GM12891 (cell line): ENCODE results near the gene P2RY13.

Experiments used
- DNase-seq: peaks from one replicate; pipeline ENCODE4 v3.0.0; 2011; ENCODE audit warnings: low spot score; ENCODE audit not compliant: insufficient read length
- FAIRE-seq: peaks from 2 replicates; lab custom pipeline; 2011; peaks lifted over from hg19 to GRCh38; lab: Jason Lieb, UNC
- PAX5 ChIP-seq: IDR thresholded peaks from 2 replicates; pipeline ENCODE4 v1.6.1; 2011; ENCODE audit warnings: low read length, moderate library complexity, mild to moderate bottlenecking; ENCODE audit not compliant: insufficient read depth, severe bottlenecking
- POLR2A ChIP-seq: IDR thresholded peaks from 2 replicates; pipeline ENCODE4 v1.6.1; 2011; ENCODE audit warnings: low read depth, low read length, control low read depth
- POLR2AphosphoS5 ChIP-seq: IDR thresholded peaks from 2 replicates; pipeline ENCODE4 v1.6.1; 2011; ENCODE audit warnings: low read depth, low read length, control low read depth
- POU2F2 ChIP-seq: IDR thresholded peaks from 2 replicates; pipeline ENCODE4 v1.6.1; 2011; ENCODE audit warnings: low read depth, mild to moderate bottlenecking, control low read depth, low read length, moderate library complexity
- SPI1 ChIP-seq: IDR thresholded peaks from 2 replicates; pipeline ENCODE4 v1.6.1; 2011; ENCODE audit warnings: low read depth, low read length, control low read depth
- TAF1 ChIP-seq: IDR thresholded peaks from 2 replicates; pipeline ENCODE4 v1.6.1; 2011; ENCODE audit warnings: low read depth, low read length, control low read depth

Gene P2RY13

GRCh38 chr3:151299006-151299405 lies 30.3 kb downstream of the P2RY13 start:
- no peak for FAIRE-seq
- TF ChIP-seq SPI1 = no peak
- no peak for TF ChIP-seq POLR2AphosphoS5
- no peak for TF ChIP-seq POU2F2
- TF ChIP-seq PAX5 = no peak
- TF ChIP-seq TAF1 = no peak
- no peak for TF ChIP-seq POLR2A
- no peak for DNase-seq

- TF ChIP-seq POU2F2 (no peak), POLR2AphosphoS5 (no peak), POLR2A (no peak), PAX5 (no peak), TAF1 (no peak), SPI1 (no peak)
- no peak for DNase-seq
- no peak for FAIRE-seq
Observed at GRCh38 chr3:151297429-151297828, 31.9 kb downstream of the P2RY13 start.

- FAIRE-seq = no peak
- TF ChIP-seq TAF1 = no peak
- no peak for TF ChIP-seq PAX5
- TF ChIP-seq POLR2AphosphoS5 = no peak
- TF ChIP-seq SPI1 = no peak
- TF ChIP-seq POLR2A = no peak
- no peak for TF ChIP-seq POU2F2
- no peak for DNase-seq
Observed at GRCh38 chr3:151296226-151296625, 33.1 kb downstream of the P2RY13 start.

GRCh38 chr3:151293127-151293526 lies 36.2 kb downstream of the P2RY13 start:
- DNase-seq = no peak
- TF ChIP-seq POLR2AphosphoS5 (no peak), POU2F2 (no peak), PAX5 (no peak), POLR2A (no peak), SPI1 (no peak), TAF1 (no peak)
- no peak for FAIRE-seq

- DNase-seq = no peak
- TF ChIP-seq POLR2A = no peak
- no peak for FAIRE-seq
Observed at GRCh38 chr3:151290673-151291072, 38.7 kb downstream of the P2RY13 start.

GRCh38 chr3:151289445-151289844 lies 39.9 kb downstream of the P2RY13 start:
- TF ChIP-seq POU2F2 (no peak), TAF1 (no peak), SPI1 (no peak), POLR2AphosphoS5 (no peak), POLR2A (no peak), PAX5 (no peak)
- FAIRE-seq (no peak), DNase-seq (no peak)

GRCh38 chr3:151285940-151286339 lies 43.4 kb downstream of the P2RY13 start:
- no peak for TF ChIP-seq POU2F2
- TF ChIP-seq POLR2AphosphoS5 = no peak
- FAIRE-seq = no peak
- no peak for DNase-seq

- no peak for TF ChIP-seq PAX5
- TF ChIP-seq POU2F2 = no peak
- TF ChIP-seq POLR2A = no peak
- TF ChIP-seq POLR2AphosphoS5 = no peak
- no peak for TF ChIP-seq TAF1
- no peak for TF ChIP-seq SPI1
- no peak for FAIRE-seq
- no peak for DNase-seq
Observed at GRCh38 chr3:151283907-151284461, 45.4 kb downstream of the P2RY13 start.

- no peak for TF ChIP-seq PAX5
- no peak for TF ChIP-seq TAF1
- TF ChIP-seq SPI1 = no peak
- TF ChIP-seq POU2F2 = no peak
- TF ChIP-seq POLR2AphosphoS5 = no peak
- no peak for TF ChIP-seq POLR2A
- FAIRE-seq = no peak
- no peak for DNase-seq
Observed at GRCh38 chr3:151283387-151283786, 46.0 kb downstream of the P2RY13 start.

- FAIRE-seq (no peak), DNase-seq (peak; percentile 10)
- no peak for TF ChIP-seq POLR2AphosphoS5
- TF ChIP-seq SPI1 = no peak
Observed at GRCh38 chr3:151282921-151283320, 46.4 kb downstream of the P2RY13 start.

GRCh38 chr3:151281671-151282324 lies 47.6 kb downstream of the P2RY13 start:
- DNase-seq (no peak), FAIRE-seq (no peak)
- TF ChIP-seq POLR2AphosphoS5 (no peak), TAF1 (no peak), POU2F2 (no peak), PAX5 (no peak), SPI1 (no peak), POLR2A (no peak)

- DNase-seq (no peak), FAIRE-seq (peak; percentile 52)
- TF ChIP-seq POLR2AphosphoS5 (no peak), TAF1 (no peak), POLR2A (no peak), PAX5 (no peak), SPI1 (no peak), POU2F2 (no peak)
Observed at GRCh38 chr3:151278230-151278629, 51.1 kb downstream of the P2RY13 start, which contains the start of gene P2RY14. P2RY14 (minus strand) TSS chr3:151278542; CDS start chr3:151214316, 64,226 bp downstream.
